Spleen (tissue), 7 donors: ENCODE results near the gene ASAH2.

Experiments used
- POLR2AphosphoS5 ChIP-seq, 3 donors: sonication (generic); formaldehyde crosslinking; IDR thresholded peaks; one replicate each; pipeline ENCODE4 v1.5.1; 2017; ENCODE audit warnings: antibody characterized with exemption in 3 of 3
- TF ChIP-seq, protein P1 (sequence below), 11 experiments: fragments of 200-600 bp in 7 of 11; fragments of 450-650 bp in 4 of 11; sonication (generic) in 4 of 11; IDR thresholded peaks in 8 of 11; conservative IDR thresholded peaks in 3 of 11; 1 replicate in 7 of 11; 2 replicates in 4 of 11; pipeline versions ENCODE4 v1.4.0 to v1.8.0; 2016 to 2021; ENCODE audit warnings: antibody characterized with exemption in 11 of 11, inconsistent platforms in 4 of 11, mild to moderate bottlenecking in 1 of 11
- donor health status: DM: no; HTN: no; CAD: no; lungs with moderate emphysema.
- donor health status: DM: no; HTN: no; CAD: no.
- donor health status: DM: no; HTN: no; CAD: no.

DNA sequence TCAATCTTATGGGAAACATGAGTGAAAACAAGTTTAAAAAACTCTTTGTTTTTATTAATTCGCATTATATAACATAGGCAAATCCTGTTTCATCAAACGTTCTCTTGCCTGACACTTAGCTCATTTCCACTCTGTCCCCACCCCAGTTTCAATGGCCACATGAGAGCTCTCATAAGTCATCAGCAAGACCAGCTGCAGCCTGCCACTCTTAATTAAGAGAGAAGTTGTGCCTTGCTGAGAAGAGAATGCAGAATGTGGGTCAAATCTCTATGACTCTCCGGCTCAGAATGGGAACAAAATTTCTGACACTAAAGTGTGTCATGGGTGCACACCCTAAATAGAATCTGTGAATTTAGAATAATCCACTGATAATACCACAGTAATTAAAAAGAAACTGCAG, 39.6 kb downstream of the ASAH2 start:
- no peak for TF ChIP-seq POLR2AphosphoS5 (IDR thresholded peaks at IDR 0.05)
- TF ChIP-seq, protein P1, sequence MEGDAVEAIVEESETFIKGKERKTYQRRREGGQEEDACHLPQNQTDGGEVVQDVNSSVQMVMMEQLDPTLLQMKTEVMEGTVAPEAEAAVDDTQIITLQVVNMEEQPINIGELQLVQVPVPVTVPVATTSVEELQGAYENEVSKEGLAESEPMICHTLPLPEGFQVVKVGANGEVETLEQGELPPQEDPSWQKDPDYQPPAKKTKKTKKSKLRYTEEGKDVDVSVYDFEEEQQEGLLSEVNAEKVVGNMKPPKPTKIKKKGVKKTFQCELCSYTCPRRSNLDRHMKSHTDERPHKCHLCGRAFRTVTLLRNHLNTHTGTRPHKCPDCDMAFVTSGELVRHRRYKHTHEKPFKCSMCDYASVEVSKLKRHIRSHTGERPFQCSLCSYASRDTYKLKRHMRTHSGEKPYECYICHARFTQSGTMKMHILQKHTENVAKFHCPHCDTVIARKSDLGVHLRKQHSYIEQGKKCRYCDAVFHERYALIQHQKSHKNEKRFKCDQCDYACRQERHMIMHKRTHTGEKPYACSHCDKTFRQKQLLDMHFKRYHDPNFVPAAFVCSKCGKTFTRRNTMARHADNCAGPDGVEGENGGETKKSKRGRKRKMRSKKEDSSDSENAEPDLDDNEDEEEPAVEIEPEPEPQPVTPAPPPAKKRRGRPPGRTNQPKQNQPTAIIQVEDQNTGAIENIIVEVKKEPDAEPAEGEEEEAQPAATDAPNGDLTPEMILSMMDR (IDR thresholded peaks at IDR 0.05 in 8 of 11, conservative IDR thresholded peaks at IDR 0.05 in 3 of 11) = no peak
